Body of pancreas (tissue), 4 donors: ENCODE data around the gene S100A12. TPM values are rescaled to one million over a fixed set of nuclear protein-coding genes. Genes with fewer than 3 reads are reported as not detected.

Experiments
- ATAC-seq: fragments of 150-250 bp; one replicate; pipeline ENCODE4 v1.9.1; 2016
- DNase-seq, 4 donors: peaks; one replicate each; pipeline ENCODE4 v3.0.0-alpha.2; 2019
- H3K27ac ChIP-seq, 4 donors: fragments of 200-600 bp; sonication (generic); 1 replicate in 3 of 4; 2 replicates in 1 of 4; pipeline versions ENCODE4 v1.5.1 to v1.6.1; 2016 to 2019; ENCODE audit warnings: mild to moderate bottlenecking in 1 of 4, mixed read lengths in 1 of 4, moderate library complexity in 1 of 4
- H3K27me3 ChIP-seq, 2 donors: fragments of 200-600 bp; sonication (generic); one replicate each; pipeline ENCODE4 v1.6.0; 2016; ENCODE audit warnings: mild to moderate bottlenecking in 1 of 2
- H3K36me3 ChIP-seq, 2 donors: fragments of 200-600 bp; sonication (generic); replicated peaks in 1 of 2; 2 replicates each; pipeline ENCODE4 v1.5.1; 2016; ENCODE audit warnings: low read depth in 2 of 2; ENCODE audit not compliant: insufficient read depth in 1 of 2
- H3K4me1 ChIP-seq: fragments of 200-600 bp; sonication (generic); one replicate; pipeline ENCODE4 v1.6.0; 2016
- H3K4me3 ChIP-seq, 2 donors: fragments of 200-600 bp; sonication (generic); 1 replicate in 1 of 2; 2 replicates in 1 of 2; pipeline ENCODE4 v1.5.1; 2016 to 2019
- H3K9me3 ChIP-seq, 3 donors: fragments of 200-600 bp; sonication (generic); 1 replicate in 2 of 3; 2 replicates in 1 of 3; pipeline ENCODE4 v1.5.1; 2016
- POLR2A ChIP-seq, 3 donors: fragments of 450-650 bp; IDR thresholded peaks; one replicate each; pipeline ENCODE4 v1.6.1; 2016; ENCODE audit warnings: antibody characterized with exemption in 3 of 3, mild to moderate bottlenecking in 2 of 3
- WGBS, 2 donors: methylation state at CpG; one replicate each; pipeline ENCODE4 v1.1.5; 2017; 5-methylcytosine and 5-hydroxymethylcytosine counted together
- intact Hi-C: fragments of 100-400 bp; cut with DNase I; formaldehyde crosslinking; loops from one replicate; pipeline ENCODE4 v1.15.1; 2023
- total RNA-seq, 2 donors: library from RNA; depleted of rRNA; stranded (reverse); fragments of >200 nt; gene quantifications; one replicate each; pipeline ENCODE4 v1.1.0, GENCODE V29; 2016
- TF ChIP-seq, protein P1 (sequence below), 7 experiments: fragments of 450-650 bp in 4 of 7; fragments of 200-600 bp in 3 of 7; sonication (generic) in 3 of 7; IDR thresholded peaks; one replicate each; pipeline ENCODE4 v1.5.1; 2016 to 2019; ENCODE audit warnings: antibody characterized with exemption in 7 of 7

Gene S100A12
- total RNA-seq, 2 donors from 2014 or later = not detected

GRCh38 chr1:153404086-153404635, 28.7 kb upstream of the S100A12 start:
- Histone ChIP-seq H3K27me3 (no peaks in the 10 kb centered on the region), H3K9me3 (no peaks in the 10 kb centered on the region), H3K27ac (no peak overlapping the region), H3K4me1 (no peaks in the 10 kb centered on the region), H3K36me3 (no peaks in the 10 kb centered on the region), H3K4me3 (no peak overlapping the region)
- intact Hi-C loops = no loop called here
- 62 to 77% methylated on average over 6 to 7 of the region's 7 CpGs for WGBS, 2 donors
- no peak for ATAC-seq
- DNase-seq = no peak
- TF ChIP-seq, protein P1, sequence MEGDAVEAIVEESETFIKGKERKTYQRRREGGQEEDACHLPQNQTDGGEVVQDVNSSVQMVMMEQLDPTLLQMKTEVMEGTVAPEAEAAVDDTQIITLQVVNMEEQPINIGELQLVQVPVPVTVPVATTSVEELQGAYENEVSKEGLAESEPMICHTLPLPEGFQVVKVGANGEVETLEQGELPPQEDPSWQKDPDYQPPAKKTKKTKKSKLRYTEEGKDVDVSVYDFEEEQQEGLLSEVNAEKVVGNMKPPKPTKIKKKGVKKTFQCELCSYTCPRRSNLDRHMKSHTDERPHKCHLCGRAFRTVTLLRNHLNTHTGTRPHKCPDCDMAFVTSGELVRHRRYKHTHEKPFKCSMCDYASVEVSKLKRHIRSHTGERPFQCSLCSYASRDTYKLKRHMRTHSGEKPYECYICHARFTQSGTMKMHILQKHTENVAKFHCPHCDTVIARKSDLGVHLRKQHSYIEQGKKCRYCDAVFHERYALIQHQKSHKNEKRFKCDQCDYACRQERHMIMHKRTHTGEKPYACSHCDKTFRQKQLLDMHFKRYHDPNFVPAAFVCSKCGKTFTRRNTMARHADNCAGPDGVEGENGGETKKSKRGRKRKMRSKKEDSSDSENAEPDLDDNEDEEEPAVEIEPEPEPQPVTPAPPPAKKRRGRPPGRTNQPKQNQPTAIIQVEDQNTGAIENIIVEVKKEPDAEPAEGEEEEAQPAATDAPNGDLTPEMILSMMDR (IDR thresholded peaks at IDR 0.05) = no peak
- TF ChIP-seq POLR2A (IDR thresholded peaks at IDR 0.05) = no peak

DNA sequence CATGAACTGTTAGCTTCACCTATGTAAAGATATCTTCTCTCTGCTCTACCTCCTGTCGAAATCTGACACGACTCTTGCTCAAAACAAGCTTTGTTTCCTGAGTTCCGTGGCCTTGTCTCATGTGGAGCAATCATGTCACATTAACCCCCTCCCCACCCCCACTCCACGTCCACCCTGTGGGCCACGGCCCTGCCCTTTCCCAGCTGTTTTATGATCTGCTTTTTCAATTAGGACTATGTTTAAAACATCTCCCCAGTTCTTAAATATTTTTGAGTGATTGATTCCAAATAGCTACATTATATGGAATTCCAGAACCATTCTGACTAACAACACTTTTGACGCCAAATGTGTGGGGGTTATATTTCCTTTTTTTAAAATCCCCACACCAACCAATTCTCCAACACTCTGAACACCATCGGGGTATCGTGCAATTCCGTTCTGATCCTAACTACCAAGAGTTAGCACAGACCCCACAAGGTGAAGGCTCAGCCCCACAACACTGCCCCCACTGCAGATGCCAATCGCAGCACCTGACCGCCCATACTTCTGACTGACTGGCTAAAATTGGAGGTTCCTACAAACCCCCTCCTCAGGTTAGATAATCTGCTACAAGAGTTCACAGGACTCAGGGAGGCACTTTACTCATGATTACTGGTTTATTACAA, 28.1 kb upstream of the S100A12 start:
- TF ChIP-seq, protein P1 (IDR thresholded peaks at IDR 0.05) = no peak
- TF ChIP-seq POLR2A (IDR thresholded peaks at IDR 0.05) = no peak
- ATAC-seq (no peak), DNase-seq (no peak)
- no peaks in the 10 kb centered on the region for H3K36me3 ChIP-seq
- no peak overlapping the region for H3K4me3 ChIP-seq
- no peaks in the 10 kb centered on the region for H3K27me3 ChIP-seq
- H3K4me1 ChIP-seq = no peaks in the 10 kb centered on the region
- intact Hi-C loops = no loop called here
- no peaks in the 10 kb centered on the region for H3K9me3 ChIP-seq
- no peak overlapping the region for H3K27ac ChIP-seq
- 62 to 66% methylated on average over 11 of the region's 11 CpGs for WGBS, 2 donors

DNA sequence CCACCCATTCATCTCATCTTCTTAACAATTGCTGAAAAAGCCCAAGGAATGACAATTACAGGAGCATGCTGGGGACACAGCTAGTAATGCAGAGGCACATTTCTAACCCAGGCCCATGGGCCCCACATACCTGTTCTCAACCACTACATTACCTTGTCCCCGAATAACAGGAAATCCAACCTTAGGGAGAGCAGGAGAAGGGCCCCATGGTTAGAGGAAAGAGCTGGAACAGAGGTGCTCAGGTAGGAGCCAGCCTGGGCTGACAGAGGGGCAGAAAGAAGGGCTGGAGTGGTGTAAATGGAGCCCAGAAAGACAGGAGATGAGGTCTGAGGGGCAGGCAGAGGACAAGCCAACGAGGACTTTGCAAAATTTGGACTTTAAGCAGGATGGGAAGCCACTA, 26.8 kb upstream of the S100A12 start:
- 47 to 56% methylated on average over 2 of the region's 2 CpGs for WGBS, 2 donors
- Histone ChIP-seq H3K36me3 (no peaks in the 10 kb centered on the region), H3K9me3 (no peaks in the 10 kb centered on the region), H3K27ac (no peak overlapping the region), H3K4me1 (no peaks in the 10 kb centered on the region), H3K27me3 (no peaks in the 10 kb centered on the region), H3K4me3 (no peak overlapping the region)
- intact Hi-C loops = no loop called here
- TF ChIP-seq, protein P1 (IDR thresholded peaks at IDR 0.05) = no peak
- DNase-seq (no peak), ATAC-seq (no peak)

DNA sequence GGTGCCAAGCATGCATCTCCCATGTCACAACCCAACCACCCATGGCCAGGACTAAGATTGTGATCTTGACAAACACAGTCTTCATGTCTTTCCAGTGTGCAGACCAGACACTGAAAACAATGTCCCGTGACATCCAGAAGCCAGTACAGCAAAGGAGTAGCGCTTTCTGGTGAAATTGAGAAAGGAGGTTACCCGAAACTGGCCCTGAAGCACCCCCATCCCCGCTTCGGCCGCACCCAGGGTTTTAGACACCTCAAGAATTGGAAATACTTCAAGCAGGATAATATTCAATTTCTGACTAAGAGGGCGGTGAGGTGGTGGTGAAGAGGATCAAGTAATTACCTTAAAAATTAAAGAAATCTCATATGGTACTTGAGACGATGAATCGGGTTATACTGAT, 26.0 kb upstream of the S100A12 start:
- Histone ChIP-seq H3K4me1 (no peaks in the 10 kb centered on the region), H3K27ac (no peak overlapping the region), H3K4me3 (no peak overlapping the region), H3K9me3 (no peaks in the 10 kb centered on the region), H3K27me3 (no peaks in the 10 kb centered on the region), H3K36me3 (no peaks in the 10 kb centered on the region)
- DNase-seq (no peak), ATAC-seq (no peak)
- intact Hi-C loops = no loop called here
- TF ChIP-seq, protein P1 (IDR thresholded peaks at IDR 0.05) = no peak
- TF ChIP-seq POLR2A (IDR thresholded peaks at IDR 0.05) = no peak
- WGBS, 2 donors = 72 to 75% methylated on average over 9 of the region's 9 CpGs

- DNase-seq (no peak), ATAC-seq (no peak)
- intact Hi-C loops = no loop called here
Measured at GRCh38 chr1:153400244-153400643, 24.8 kb upstream of the S100A12 start.

More at GRCh38 chr1:153400244-153400643, 24.8 kb upstream of the S100A12 start:
- Histone ChIP-seq H3K4me1 (no peaks in the 10 kb centered on the region), H3K4me3 (no peak overlapping the region), H3K36me3 (no peaks in the 10 kb centered on the region), H3K27me3 (no peaks in the 10 kb centered on the region), H3K27ac (no peak overlapping the region), H3K9me3 (no peaks in the 10 kb centered on the region)
- 34 to 58% methylated on average over 4 to 5 of the region's 5 CpGs for WGBS, 2 donors
- TF ChIP-seq, protein P1 (IDR thresholded peaks at IDR 0.05) = no peak
- TF ChIP-seq POLR2A (IDR thresholded peaks at IDR 0.05) = no peak
